Loucy (cell line): Measurements from ENCODE around the gene AKAP6.

Experiments used
- EZH2phosphoT487 ChIP-seq: fragments of 200-600 bp; IDR thresholded peaks from 2 replicates; pipeline ENCODE4 v1.6.1; 2018; ENCODE audit warnings: antibody characterized with exemption, mild to moderate bottlenecking, moderate library complexity, borderline replicate concordance
- TF ChIP-seq, protein P1 (sequence below): fragments of 200-600 bp; sonication (generic); conservative IDR thresholded peaks from 2 replicates; pipeline ENCODE4 v1.5.1; 2014; ENCODE audit warnings: mild to moderate bottlenecking, antibody characterized with exemption, low read length

DNA sequence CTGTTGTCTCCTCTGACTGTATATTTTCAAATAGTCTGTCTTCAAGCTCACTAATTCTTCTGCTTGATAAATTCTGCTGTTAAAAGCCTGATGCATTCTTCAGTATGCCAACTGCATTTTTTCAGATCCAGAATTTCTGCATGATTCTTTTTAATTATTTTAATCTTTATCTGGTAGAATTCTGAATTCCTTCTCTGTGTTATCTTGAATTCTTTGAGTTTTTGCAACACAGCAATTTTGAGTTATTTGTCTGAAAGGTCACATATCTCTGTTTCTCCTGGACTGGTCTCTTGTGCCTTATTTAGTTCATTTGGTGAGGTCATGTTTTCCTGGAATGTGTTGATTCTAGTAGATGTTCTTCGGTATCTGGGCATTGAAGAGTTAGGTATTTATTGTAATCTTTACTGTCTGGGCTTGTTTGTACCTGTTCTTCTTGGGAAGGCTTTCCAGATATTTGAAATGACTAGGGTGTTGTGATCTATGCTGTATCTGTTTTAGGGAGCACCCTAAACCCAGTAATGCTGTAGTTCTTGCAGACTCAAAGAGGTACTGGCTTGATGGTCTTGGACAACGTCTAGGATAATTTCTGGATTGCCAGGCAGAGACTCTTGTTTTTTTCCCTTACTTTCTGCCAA, 415.8 kb downstream of the AKAP6 start:
- TF ChIP-seq, protein P1, sequence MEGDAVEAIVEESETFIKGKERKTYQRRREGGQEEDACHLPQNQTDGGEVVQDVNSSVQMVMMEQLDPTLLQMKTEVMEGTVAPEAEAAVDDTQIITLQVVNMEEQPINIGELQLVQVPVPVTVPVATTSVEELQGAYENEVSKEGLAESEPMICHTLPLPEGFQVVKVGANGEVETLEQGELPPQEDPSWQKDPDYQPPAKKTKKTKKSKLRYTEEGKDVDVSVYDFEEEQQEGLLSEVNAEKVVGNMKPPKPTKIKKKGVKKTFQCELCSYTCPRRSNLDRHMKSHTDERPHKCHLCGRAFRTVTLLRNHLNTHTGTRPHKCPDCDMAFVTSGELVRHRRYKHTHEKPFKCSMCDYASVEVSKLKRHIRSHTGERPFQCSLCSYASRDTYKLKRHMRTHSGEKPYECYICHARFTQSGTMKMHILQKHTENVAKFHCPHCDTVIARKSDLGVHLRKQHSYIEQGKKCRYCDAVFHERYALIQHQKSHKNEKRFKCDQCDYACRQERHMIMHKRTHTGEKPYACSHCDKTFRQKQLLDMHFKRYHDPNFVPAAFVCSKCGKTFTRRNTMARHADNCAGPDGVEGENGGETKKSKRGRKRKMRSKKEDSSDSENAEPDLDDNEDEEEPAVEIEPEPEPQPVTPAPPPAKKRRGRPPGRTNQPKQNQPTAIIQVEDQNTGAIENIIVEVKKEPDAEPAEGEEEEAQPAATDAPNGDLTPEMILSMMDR = no peak
- TF ChIP-seq EZH2phosphoT487 = no peak
